ENCODE data around the gene GAGE12G. TPM values are rescaled to one million over a fixed set of nuclear protein-coding genes. Genes with fewer than 3 reads are reported as not detected.
"Not testable (repeated sequence)": the region's sequence is repeated elsewhere in the genome, so short reads cannot be mapped to it uniquely, and the experiment has no call there.

The GAGE12G gene
- polyA plus RNA-seq (2012; ENCODE audit: insufficient read depth, insufficient read length, low read depth): not detected

- H3K36me3 ChIP-seq; H3K27me3 ChIP-seq; H3K9me3 ChIP-seq; H3K4me1 ChIP-seq; H3K4me3 ChIP-seq (ENCODE audit: low read depth, low read length); DNase-seq: not testable (repeated sequence)
These were observed at the start of gene GAGE12G for GRCh38 chrX:49570100-49570499. Gene GAGE12G (plus strand): TSS chrX:49570400. CDS start chrX:49571555, 1,155 bp downstream.

DNA sequence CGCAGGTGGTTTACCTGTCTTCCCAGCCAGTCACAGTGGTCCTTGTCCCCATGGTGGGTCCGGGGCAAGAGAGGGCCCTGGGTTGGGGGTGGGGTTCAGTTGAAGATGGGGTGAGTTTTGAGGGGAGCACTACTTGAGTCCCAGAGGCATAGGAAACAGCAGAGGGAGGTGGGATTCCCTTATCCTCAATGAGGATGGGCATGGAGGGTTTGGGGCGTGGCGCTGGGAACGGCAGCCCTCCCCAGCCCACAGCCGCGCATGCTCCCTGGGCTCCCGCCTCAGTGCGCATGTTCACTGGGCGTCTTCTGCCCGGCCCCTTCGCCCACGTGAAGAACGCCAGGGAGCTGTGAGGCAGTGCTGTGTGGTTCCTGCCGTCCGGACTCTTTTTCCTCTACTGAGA lies 38.3 kb upstream of the GAGE12G start, which contains the start of gene GAGE12C:
GAGE12C (plus strand) TSS at position 301 of the 400 bp plus-strand sequence. CDS start 1,155 bp downstream, outside the sequence.
- H3K4me3 ChIP-seq (ENCODE audit: low read depth, low read length); H3K9me3 ChIP-seq; H3K27me3 ChIP-seq; H3K4me1 ChIP-seq; DNase-seq; H3K36me3 ChIP-seq: not testable (repeated sequence)

GRCh38 chrX:49541433-49541832 lies 28.8 kb upstream of the GAGE12G start, which contains the start of gene GAGE12D:
Gene GAGE12D (plus strand): TSS chrX:49541733. CDS start chrX:49542888, 1,155 bp downstream.
- not testable (repeated sequence) for H3K4me1 ChIP-seq; H3K4me3 ChIP-seq (ENCODE audit: low read depth, low read length); H3K36me3 ChIP-seq; H3K27me3 ChIP-seq; H3K9me3 ChIP-seq; DNase-seq

DNA sequence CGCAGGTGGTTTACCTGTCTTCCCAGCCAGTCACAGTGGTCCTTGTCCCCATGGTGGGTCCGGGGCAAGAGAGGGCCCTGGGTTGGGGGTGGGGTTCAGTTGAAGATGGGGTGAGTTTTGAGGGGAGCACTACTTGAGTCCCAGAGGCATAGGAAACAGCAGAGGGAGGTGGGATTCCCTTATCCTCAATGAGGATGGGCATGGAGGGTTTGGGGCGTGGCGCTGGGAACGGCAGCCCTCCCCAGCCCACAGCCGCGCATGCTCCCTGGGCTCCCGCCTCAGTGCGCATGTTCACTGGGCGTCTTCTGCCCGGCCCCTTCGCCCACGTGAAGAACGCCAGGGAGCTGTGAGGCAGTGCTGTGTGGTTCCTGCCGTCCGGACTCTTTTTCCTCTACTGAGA lies 19.2 kb upstream of the GAGE12G start, which contains the start of gene GAGE12E:
GAGE12E (plus strand) TSS at position 301 of the 400 bp plus-strand sequence. CDS start 1,155 bp downstream, outside the sequence.
- not testable (repeated sequence) for H3K9me3 ChIP-seq; H3K4me1 ChIP-seq; DNase-seq; H3K4me3 ChIP-seq (ENCODE audit: low read depth, low read length); H3K36me3 ChIP-seq; H3K27me3 ChIP-seq

DNA sequence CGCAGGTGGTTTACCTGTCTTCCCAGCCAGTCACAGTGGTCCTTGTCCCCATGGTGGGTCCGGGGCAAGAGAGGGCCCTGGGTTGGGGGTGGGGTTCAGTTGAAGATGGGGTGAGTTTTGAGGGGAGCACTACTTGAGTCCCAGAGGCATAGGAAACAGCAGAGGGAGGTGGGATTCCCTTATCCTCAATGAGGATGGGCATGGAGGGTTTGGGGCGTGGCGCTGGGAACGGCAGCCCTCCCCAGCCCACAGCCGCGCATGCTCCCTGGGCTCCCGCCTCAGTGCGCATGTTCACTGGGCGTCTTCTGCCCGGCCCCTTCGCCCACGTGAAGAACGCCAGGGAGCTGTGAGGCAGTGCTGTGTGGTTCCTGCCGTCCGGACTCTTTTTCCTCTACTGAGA lies 9.7 kb upstream of the GAGE12G start, which contains the start of gene GAGE12F:
GAGE12F (plus strand) TSS at position 301 of the 400 bp plus-strand sequence. CDS start 1,155 bp downstream, outside the sequence.
- DNase-seq: not testable (repeated sequence)

DNA sequence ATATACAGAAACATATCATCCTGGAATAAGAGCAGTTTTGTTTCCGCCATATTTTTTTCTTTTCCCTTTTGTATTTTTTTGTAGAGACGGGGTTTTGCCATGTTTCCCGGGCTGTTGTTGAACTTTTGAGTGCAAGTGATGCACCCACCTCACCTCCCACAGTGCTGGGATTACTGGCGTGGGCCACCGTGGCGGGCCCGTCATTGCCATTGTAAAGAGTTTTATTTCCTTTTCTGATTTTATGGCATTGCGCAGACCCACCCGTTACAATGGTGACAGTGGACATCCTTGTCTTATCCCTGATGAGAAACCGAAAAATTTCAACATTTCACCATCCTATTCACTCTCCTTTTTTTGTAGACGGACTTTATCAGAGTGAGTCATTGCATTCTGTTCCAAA lies 1.5 kb upstream of the GAGE12G start:
- DNase-seq; H3K36me3 ChIP-seq; H3K4me3 ChIP-seq (ENCODE audit: low read depth, low read length); H3K9me3 ChIP-seq; H3K4me1 ChIP-seq; H3K27me3 ChIP-seq: not testable (repeated sequence)

More for the DNA sequence above, 9.7 kb upstream of the GAGE12G start, which contains the start of gene GAGE12F:
- not testable (repeated sequence) for H3K4me3 ChIP-seq (ENCODE audit: low read depth, low read length); H3K36me3 ChIP-seq; H3K27me3 ChIP-seq; H3K4me1 ChIP-seq; H3K9me3 ChIP-seq

DNA sequence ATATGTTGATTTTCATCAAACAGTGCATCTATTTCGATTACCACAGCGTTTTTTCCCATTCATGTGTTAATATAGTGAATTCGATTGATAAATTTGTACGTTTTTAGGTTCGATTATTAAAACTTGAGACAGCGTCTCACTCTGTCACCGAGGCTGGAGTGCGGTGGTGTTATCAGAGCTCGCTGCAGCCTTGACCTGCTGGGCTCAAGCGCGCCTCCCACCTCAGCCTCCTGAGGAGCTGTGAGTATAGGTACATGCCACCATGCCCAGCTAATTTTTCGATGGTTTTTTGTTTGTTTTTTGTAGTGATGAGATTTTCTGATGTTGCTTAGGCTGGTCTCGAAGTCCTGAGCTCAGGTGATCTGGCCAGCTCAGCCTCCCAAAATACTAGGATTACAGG lies 1.0 kb upstream of the GAGE12G start:
- DNase-seq; H3K4me1 ChIP-seq; H3K27me3 ChIP-seq; H3K4me3 ChIP-seq (ENCODE audit: low read depth, low read length); H3K9me3 ChIP-seq; H3K36me3 ChIP-seq: not testable (repeated sequence)

DNA sequence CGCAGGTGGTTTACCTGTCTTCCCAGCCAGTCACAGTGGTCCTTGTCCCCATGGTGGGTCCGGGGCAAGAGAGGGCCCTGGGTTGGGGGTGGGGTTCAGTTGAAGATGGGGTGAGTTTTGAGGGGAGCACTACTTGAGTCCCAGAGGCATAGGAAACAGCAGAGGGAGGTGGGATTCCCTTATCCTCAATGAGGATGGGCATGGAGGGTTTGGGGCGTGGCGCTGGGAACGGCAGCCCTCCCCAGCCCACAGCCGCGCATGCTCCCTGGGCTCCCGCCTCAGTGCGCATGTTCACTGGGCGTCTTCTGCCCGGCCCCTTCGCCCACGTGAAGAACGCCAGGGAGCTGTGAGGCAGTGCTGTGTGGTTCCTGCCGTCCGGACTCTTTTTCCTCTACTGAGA lies 9.4 kb downstream of the GAGE12G start, which contains the start of gene GAGE12H:
GAGE12H (plus strand) TSS at position 301 of the 400 bp plus-strand sequence. CDS start 1,155 bp downstream, outside the sequence.
- H3K9me3 ChIP-seq; H3K27me3 ChIP-seq; H3K4me1 ChIP-seq; H3K4me3 ChIP-seq (ENCODE audit: low read depth, low read length); H3K36me3 ChIP-seq; DNase-seq: not testable (repeated sequence)

- not testable (repeated sequence) for H3K36me3 ChIP-seq; H3K9me3 ChIP-seq; DNase-seq; H3K27me3 ChIP-seq; H3K4me3 ChIP-seq (ENCODE audit: low read depth, low read length); H3K4me1 ChIP-seq
These were observed 19.0 kb downstream of the GAGE12G start, which contains the start of gene GAGE2A for GRCh38 chrX:49589196-49589595. Gene GAGE2A (plus strand): TSS chrX:49589496. CDS start chrX:49590651, 1,155 bp downstream.

DNA sequence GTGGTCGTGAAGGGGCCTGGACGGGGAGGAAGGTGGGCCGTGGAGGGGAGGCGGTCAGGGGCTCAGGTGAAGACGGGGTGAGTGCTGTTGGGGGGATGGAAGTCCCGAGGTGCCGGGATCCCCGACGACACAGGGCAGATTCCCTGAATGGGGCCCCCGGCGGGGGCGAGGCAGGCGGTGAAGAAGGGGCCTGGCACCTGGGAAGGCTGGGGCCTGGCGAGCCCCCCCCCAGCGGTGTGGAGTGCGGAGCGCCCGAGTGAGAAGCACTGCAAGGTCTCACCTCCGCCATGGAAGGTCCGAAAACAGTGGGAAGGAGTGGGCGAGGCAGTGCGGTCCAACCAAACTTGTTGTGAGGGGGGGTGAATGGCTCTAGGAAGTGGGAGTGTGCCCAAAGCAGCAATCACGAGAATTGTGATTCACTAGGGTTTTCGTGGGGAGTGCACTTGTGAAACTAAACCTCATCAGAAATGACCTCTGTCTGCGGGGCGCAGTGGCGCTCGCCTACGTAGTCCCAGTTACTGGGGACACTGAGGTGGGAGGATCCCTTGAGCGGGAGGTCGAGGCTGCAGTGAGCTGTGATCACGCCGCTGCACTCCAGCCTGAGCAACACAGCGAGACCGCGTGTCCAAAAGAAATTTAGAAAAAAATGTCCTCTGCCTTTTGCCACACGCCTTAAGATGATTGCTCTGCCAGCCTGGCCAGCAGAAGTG lies 19.7 kb downstream of the GAGE12G start:
- DNase-seq: peak; percentile 22
- not testable (repeated sequence) for H3K9me3 ChIP-seq

GRCh38 chrX:49590488-49590887 lies 20.3 kb downstream of the GAGE12G start:
- not testable (repeated sequence) for DNase-seq; H3K9me3 ChIP-seq; H3K27me3 ChIP-seq; H3K4me3 ChIP-seq (ENCODE audit: low read depth, low read length); H3K4me1 ChIP-seq; H3K36me3 ChIP-seq

More for the DNA sequence above, 19.7 kb downstream of the GAGE12G start:
- not testable (repeated sequence) for H3K4me1 ChIP-seq; H3K4me3 ChIP-seq (ENCODE audit: low read depth, low read length); H3K36me3 ChIP-seq; H3K27me3 ChIP-seq

DNA sequence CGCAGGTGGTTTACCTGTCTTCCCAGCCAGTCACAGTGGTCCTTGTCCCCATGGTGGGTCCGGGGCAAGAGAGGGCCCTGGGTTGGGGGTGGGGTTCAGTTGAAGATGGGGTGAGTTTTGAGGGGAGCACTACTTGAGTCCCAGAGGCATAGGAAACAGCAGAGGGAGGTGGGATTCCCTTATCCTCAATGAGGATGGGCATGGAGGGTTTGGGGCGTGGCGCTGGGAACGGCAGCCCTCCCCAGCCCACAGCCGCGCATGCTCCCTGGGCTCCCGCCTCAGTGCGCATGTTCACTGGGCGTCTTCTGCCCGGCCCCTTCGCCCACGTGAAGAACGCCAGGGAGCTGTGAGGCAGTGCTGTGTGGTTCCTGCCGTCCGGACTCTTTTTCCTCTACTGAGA lies 28.5 kb downstream of the GAGE12G start, which contains the start of gene GAGE1:
GAGE1 (plus strand) TSS at position 301 of the 400 bp plus-strand sequence. CDS start 1,155 bp downstream, outside the sequence.
- not testable (repeated sequence) for H3K4me3 ChIP-seq (ENCODE audit: low read depth, low read length); H3K4me1 ChIP-seq; H3K27me3 ChIP-seq; H3K36me3 ChIP-seq; H3K9me3 ChIP-seq; DNase-seq
